ENCODE data around the gene NUDT17.
"Not testable (repeated sequence)": the region's sequence is repeated elsewhere in the genome, so short reads cannot be mapped to it uniquely, and the experiment has no call there.

NUDT17 gene, protein sequence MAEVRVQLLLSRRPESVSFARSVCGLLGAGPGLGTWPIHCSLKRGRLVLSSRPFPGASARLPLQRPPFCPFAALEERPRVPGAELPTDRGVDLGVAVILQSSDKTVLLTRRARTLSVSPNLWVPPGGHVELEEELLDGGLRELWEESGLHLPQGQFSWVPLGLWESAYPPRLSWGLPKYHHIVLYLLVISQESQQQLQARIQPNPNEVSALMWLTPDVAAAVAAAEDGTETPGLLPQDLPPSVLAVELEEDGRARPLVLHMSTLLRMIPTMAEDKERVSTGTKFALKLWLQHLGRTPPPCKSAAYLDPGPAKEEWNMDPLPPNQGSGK

DNA sequence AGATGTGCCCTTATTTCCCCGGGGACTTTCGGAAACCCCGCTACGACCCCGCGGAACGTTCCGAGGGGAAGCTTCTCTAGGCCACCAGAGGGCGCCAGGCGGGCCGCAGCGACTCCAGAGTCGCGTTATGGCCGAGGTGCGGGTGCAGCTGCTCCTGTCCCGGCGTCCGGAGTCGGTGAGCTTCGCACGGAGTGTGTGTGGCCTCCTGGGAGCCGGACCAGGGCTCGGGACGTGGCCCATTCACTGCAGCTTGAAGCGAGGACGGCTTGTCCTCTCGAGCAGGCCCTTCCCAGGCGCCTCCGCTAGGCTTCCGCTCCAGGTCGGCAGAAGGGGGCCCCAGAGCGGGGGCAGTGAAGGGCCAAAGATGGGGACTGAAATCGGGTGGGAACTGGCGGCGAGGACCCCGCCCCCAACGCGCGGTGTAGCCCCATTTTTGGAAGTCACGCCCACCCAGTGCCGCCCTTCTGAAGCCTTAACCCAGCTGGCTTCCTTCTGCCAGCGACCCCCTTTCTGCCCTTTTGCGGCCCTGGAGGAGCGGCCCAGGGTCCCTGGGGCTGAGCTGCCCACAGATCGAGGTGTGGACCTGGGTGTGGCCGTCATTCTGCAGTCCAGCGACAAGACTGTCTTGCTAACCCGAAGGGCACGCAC lies at the start of gene NUDT17:
Gene NUDT17 (plus strand): TSS at position 117 of the 648 bp plus-strand sequence. CDS start 11 bp downstream, at position 128.
- DNase-seq = peak; percentile 80

DNA sequence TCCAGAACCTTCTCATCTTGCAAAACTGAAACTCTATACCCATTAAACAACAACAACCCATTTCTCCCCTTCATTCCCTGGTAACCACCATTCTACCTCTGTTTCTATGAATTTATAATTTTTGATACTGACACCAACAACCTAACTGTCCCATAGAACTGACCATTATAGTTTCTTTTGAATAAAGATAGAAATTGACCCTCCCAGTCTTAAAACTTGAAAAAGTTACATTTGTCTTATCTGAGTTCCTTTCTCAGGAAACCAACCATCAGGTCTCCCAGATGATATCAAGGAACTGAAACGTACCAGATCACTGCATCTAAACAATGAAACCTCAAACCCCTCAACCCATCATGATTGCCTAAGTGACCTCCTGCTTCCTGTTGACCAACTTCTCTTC lies 48.7 kb upstream of the NUDT17 start:
- DNase-seq = no peak

DNA sequence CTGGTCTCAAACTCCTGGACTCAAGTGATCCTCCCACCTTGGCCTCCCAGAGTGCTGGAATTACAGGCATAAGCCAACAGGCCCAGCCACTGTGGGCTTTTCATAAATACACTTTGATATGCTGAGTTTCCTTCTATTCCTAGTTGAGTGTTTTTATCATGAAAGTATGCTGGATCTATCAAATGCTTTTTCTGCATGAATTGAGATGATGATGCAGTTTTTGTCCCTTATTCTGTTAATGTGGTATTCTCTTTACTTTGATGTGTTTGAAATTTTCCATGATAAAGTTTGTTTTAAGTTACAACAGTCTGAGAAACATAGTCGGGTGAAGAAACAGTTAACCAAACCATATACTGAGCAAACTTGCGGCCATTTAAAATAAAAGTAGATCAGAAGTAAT lies 45.6 kb upstream of the NUDT17 start:
- no peak for DNase-seq

DNA sequence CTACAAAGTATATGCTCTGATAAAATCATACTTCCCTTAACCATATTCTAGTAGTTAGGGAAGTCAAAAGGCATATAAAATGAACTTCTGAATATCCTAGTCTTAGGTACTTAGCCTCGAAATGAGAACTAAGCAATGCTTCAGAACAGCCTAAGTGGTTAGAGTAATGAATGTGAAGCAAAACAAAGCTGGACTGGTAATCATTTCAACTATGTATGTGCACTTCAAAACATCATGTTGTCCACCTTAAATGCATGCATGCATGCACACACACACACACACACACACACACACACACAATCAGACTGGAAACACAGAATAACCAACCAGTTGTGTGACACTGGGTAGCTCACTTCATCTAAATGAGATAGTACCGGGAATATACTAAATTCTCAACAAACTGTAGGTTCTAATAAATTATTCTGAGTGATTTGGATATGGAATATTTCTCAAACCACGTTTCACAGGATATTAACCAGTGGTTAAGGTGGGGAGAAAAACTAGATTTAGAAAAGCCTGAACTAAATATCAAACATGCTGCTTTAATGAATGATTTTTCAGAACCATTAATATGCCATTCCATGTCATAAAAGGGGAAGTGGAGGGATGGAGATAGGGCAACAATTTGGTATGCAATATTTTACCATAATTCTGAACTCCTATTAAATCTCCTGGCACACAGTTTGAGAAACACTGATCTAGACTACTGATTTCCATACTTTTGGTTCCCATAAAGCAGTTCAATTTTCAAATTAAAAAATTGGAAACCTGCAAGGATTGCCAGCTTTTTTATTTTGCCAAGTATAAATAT lies 41.0 kb upstream of the NUDT17 start:
- no peak for DNase-seq

DNA sequence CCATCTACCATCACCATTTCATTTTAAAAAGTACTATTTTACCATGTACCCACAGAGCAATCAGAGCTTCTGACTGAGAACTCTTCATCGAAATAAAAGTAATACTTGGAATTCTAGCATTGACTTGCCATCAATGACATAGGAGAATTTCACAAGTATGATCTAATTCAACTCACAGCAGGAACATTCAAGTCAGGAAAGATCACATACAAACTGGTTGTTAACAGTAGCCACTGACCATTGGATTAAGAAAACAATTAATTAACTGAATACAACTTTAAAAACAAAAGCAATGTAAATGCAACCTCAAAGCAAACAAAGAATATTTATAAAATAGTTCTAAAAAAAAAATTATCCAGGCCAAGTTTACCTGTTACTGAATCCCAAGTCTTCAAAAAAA lies 40.4 kb upstream of the NUDT17 start:
- no peak for DNase-seq

DNA sequence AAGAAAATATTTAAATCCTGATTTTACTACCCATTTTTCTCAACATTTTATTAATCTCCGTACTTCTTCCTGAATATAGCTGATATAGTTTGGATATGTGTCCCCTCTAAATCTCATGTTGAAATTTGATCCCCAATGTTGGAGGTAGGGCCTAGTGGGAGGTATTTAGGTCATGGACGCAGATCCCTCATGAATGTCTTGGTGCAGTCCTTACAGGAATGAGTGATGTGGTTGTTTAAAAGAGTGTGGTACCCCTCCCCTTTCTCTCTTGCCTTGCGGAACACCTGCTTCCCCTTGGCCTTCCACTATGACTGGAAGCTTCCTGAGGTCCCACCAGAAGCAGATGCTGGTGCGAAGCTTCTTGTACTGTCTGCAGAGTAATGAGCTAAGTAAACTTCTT lies 39.0 kb upstream of the NUDT17 start:
- no peak for DNase-seq

DNA sequence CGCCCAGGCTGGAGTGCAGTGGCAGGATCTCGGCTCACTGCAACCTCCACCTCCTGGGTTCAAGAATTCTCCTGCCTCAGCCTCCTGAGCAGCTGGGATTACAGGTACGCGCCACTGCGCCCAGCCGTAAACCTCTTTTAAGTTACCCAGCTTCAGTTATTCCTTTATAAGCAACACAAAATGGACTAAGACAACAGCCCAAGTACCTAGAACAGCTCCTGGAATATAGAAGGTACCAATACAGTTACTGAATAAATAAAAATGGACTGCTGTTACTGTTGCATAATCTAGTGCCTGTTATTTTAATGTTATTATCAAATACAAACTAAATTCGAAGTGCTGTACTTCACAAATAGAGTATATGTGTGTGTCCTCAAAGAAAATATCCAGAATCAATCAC lies 38.6 kb upstream of the NUDT17 start:
- no peak for DNase-seq

DNA sequence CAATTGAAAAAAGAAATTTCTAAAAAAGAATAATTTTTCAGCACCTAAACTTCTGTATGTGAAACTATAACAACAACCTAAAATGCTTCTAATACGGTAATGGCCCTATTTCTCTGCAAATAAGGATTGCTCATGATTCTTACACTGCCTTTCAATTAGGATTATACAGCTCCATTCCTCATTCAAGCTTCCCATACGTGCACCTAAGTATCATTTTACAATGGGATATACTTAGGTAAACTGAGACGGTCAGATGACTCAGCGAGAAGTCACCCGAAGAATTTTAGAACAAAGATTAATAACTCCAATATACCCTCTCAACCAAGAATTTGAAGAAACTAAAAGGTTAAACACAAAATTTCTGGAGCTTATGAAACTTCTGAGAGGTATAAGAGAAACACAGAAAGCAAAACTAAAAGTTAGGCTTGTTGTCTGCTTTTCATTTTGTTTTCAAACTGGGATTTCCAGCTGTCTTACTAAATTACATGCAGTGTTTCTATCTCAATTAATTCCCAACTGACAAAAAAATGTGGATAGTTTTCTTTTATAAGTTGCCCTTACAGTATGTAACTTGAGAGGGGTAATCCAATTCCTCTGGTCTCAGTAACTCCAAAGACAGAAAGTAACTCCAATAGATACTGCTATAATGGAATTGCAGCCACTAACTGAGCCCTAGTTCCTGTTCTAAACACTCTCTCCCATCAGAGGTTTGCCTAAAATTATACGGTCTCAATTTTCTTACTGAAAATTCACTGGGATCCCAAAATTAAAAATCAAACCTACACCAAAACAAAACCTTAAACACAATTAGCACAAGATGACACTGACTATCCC lies 32.2 kb upstream of the NUDT17 start:
- not testable (repeated sequence) for DNase-seq

DNA sequence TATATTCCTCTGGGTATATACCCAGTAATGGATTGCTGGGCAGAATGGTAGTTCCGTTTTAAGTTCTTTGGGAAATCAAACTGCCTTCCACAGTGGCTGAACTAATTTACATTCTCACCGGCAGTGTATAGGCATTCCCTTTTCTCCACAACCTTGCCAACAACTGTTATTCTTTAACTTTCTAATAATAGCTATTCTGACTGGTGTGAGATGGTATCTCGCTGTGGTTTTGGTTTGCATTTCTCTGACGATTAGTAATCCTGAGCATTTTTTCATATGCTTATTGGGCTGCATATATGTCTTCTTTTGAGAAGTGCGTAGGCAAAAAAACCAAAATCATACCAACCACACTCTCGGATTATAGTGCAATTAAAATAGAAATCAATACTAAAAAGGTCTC lies 27.3 kb upstream of the NUDT17 start:
- not testable (repeated sequence) for DNase-seq

DNA sequence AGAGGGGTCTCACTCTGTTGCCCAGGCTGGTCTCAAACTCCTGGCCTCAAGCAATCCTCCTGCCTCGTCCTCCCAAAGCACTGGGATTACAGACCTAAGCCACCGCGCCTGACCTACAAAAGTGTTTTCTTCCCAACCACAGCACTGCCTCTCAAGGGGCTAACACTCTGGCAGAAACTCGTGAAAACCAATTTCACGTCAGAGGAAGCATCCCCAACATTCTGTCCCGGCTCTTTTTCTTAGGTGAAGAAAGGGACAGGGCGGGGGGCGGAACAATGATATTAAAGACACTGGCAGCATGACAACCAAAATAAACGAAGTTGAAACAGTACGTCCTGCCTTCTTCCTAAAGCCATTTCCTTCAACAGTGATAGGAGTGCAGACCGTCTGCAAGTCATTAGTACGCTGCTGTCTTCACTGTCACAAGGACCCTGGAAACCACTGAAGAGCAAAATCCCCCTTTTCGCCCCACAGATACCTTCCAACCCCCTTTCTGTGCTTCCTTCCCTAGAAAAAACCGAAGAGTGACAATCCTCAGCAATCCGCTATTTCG lies 22.6 kb upstream of the NUDT17 start:
- DNase-seq = not testable (repeated sequence)

DNA sequence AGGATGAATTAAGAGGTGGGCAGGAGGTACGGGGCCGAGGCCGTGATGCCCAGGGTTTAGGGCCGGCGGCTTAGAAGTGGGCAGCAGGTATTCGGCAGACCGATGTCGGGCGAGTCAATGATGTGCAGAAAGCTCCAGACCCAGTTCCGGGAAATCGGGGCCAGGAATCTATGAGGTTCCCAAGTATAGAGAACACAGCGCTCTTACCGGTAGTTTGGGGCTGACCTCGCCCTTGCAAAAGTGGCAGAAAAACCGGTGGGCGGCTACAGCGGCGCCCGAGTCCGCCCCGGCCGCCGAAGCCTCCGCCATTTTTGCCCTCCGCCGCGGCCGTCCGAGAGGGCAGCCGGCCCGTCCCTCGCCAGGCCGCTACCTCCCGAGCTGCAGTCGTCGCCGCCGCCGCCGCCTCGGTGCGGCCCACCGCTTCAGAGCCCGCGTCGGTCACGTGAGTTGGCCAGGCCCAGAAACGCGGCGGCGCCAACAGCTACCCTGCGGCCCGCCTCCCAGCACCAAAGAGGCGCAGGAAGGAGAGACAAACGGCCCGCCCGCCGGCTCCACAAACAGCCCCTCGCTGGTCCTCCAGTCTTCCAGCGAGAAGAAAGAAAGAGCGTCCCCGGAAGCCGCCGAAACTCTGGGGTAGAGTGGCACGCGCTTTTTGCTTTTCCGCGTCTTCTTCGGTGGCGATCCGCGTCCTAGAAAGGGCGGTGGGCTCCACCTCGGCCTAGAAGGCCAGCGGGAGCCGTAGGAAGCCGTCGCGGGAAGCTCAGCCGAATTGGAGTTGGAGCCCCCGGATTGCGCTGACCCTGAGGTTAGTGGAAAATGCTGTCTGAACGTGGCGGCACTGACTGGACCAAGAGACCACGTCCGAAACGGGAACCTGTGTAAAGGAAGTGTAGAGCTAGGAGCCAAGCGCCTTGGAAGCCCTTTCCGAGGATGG lies 21.6 kb upstream of the NUDT17 start, which contains the start of the genes POLR3C and RNF115:
Gene POLR3C (plus strand): TSS at position 636 of the 934 bp plus-strand sequence. CDS start 1,577 bp downstream, outside the sequence.
Gene RNF115 (minus strand): TSS at position 531 of the 934 bp plus-strand sequence. CDS start 222 bp downstream, at position 309.
- peak; percentile 85 for DNase-seq

DNA sequence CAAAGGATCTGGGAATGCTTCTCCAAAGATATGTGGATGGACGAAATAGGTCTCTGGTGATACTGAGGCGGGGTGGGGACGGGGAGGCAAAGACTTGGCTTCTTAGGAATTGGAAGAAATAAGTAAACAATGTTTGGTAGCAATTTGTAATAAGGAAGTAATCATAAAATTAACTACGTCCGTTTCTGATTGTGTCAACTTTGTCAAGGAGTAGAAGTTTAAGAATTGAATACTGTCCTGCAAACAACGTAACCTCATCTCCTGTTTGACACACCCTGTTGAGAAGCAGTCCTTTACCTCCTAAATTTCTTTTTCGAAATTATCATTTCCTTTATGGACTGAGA lies 21.0 kb upstream of the NUDT17 start:
- no peak for DNase-seq

DNA sequence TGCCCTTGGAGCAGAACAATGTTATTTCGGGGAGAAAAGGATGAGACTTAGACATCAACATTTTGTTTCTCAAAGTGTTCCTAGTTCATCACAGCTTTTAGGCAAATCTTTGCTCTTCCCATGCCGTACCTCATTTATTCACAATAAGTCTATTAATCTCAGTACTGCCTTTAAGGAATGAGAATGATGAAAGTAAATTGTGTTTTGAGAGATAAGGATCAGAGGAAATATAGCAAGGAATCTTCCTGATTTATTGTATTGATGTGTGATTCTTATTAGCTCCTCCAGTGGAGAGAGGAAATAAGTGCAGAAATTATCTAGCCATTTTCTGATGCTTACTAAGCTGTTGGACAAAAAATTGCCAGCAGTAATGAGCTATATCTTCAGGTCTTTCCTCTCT lies 19.4 kb upstream of the NUDT17 start:
- DNase-seq = no peak

DNA sequence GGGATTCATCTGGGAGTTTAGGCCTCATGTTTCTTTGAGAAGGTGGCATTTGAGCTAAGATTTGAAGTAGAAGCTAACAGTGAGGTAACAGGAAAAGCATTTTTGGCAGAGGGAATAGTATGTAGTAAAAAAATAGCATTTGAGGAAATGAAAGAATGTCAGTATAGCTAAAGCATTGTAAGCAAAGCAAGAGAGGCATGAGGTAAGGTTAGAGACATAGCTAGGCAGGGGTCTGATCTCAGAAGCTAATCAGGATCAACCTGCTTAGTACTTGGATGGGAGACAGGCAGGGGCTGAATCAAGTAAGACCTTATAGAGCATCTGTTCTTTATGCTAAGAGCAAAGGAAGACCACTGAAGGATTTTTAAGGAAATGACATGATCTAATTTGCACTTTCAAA lies 17.5 kb upstream of the NUDT17 start:
- no peak for DNase-seq

DNA sequence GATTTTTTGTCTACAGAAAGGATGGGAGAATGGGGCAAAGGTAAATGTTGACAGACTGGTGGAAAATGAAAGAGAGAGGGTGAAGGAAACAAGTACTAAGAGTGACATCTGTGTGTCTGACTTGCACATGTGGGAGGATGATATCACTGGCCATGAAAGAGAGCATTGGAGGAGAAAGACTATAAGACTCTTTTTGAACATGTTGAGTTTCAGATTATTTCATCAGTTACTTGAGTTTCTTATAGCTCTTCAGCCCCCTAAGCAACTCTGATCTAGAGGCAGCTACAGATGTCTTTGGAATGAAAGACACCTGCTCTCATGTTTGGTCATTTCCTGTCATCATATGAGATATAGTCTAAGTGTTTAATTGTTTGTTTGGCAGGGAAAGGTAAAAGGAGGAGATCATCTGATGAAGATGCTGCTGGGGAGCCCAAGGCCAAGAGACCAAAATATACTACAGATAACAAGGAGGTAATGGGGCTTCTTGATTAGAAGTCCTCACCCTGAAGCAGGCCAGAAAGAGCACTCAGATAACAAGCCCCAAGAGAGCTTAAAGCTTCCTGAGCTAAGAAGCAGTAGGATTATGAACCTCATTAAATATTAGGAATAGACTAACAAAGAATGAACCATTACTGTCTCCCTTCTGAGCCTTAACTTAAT lies 16.9 kb upstream of the NUDT17 start:
- no peak for DNase-seq

DNA sequence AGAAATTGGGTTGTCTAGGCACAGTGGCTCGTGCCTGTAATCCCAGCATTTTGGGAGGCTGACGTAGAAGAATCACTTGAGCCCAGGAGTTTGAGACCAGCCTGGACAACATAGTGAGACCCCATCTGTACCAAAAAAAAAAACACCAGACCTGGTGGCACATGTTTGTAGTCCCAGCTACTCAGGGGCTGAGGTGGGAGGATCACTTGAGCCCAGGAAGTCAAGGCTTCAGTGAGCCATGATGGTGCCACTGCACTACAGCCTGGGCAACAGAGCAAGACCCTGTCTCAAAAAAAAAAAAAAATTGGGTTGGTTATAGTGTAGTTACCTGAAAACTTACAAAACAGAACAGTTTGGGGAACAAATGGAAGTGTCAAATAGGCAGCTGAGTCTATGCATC lies 14.6 kb upstream of the NUDT17 start:
- DNase-seq = not testable (repeated sequence)

DNA sequence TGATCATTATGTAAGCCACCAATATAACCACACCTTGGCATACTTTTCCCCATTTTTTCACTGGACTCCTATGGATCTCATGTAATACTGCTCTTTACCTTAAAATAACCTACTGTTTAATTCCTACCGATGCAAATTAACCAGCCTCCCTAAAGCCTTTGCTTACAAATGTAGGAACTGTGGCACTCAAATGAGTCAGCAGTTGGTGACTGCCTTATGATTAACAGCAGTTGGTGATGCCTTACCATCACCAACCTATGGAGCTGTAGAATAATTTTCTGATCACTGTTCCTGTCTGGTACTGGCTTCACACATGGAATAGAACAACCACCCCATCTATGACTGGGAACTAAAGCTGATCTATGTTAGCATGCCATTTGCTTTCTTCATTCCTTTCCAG lies 7.8 kb upstream of the NUDT17 start:
- DNase-seq = no peak

DNA sequence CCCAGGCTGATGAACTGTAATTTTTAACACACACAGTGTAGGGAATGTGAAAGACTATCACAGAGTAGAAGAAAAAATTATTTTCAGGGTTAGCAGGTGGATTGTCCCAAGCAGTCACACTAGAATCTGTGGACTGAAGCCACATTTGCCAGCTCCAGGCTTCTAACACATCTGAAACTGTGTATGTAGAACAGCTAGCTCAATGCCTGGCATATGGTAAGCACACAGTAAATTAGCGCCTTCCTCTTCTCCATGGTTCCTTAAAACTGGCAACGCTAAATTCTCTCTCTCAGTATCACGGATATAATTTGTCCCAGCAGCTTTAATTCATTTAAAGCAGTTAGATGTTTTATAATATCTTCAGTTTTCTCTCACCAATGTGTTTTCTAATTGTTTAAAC lies 2.4 kb upstream of the NUDT17 start:
- no peak for DNase-seq

DNA sequence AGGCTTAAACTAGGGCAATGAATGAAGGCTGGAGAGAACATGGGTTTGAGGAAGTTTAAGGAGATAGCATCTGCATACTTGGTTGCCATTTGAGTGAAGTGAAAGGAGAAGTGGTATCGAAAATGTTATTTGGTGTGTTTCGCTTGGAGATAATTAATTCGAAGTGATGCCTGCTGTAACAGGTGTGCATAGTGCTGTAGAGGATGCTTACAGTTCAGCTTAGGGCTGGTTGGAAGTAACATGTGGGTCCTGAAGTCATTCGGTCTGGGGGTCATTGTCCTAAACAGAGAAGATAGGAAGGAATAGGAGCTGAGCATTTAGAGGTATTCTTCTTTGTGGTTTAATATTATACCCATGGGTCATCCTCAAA lies 301 bp upstream of the NUDT17 start:
- no peak for DNase-seq

DNA sequence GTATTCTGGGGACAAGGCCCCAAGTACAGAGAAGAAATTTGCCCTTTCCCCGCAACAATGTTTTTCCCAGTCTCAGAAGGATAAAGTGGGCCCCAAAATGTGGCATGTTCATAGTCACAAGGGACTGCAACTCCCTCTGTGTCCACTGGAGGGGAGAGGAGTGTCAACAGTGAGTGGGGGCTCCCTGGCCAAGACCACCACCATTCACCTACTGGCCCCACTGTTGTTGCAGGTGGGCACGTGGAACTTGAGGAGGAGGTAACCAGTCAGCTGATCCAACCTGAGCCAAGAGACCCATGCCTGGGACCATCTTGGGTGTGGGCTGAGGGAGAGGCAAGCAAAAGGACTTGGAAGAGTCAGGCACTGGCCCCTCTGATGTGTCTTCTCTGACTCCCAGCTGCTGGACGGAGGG lies 777 bp downstream of the NUDT17 start:
- peak; percentile 25 for DNase-seq

DNA sequence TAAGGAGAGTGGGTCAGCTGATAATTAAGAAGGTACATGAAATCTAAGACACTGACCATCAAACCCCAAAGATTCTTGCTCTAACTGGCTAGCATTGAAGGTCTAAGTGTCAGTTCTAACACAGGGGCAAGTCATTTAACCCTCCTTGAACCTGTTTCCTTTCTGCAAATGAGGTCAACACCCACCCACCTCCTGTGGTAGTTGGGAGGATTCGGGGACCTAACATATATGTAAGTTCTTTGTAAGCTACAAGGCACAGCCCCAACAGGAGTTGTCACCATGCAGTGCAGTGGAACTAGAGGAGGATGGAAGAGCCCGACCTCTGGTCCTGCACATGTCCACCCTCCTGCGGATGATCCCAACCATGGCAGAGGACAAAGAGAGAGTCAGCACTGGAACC lies 2.4 kb downstream of the NUDT17 start:
- DNase-seq = no peak

Measured in stimulated activated CD4-positive, alpha-beta T cell treated with anti-CD3 and anti-CD28 coated beads, Interleukin-4, amount 100 ng/mL, for 1 hour (primary cell).